Mammary epithelial cell (primary cell): Measurements from ENCODE around the gene MCU.

Source experiments
- EZH2 ChIP-seq: IDR thresholded peaks from 2 replicates; pipeline ENCODE4 v1.6.1; 2012; ENCODE audit warnings: low read length, inconsistent platforms, borderline replicate concordance
- TF ChIP-seq, protein P1 (sequence below), 2 donors: IDR thresholded peaks in 1 of 2; conservative IDR thresholded peaks in 1 of 2; 2 replicates each; pipeline ENCODE4 v1.5.1; 2011 to 2012; ENCODE audit warnings: inconsistent platforms in 2 of 2, low read length in 2 of 2, mild to moderate bottlenecking in 2 of 2, control low read depth in 1 of 2, low read depth in 1 of 2; ENCODE audit not compliant: insufficient read depth in 1 of 2; ENCODE audit errors: extremely low read depth in 1 of 2

DNA sequence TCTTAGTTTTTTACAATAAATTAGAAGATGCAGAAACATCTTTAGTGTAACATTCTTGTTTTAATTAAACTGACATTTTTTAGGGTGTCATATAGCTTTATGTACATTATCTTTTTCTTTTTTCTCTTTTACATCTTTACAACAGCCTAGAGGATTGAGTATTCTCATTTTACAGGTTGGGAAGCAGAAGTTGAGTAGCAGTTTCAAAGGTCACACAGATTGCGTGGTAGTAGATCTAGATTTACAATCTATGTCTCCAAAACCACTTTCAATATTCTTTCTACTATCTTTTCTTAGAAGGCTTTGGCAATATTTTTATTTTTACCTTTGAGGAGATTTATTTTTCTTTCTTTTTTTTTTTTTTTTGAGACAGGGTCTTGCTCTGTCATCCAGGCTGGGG lies 18.7 kb upstream of the MCU start:
- TF ChIP-seq, protein P1, sequence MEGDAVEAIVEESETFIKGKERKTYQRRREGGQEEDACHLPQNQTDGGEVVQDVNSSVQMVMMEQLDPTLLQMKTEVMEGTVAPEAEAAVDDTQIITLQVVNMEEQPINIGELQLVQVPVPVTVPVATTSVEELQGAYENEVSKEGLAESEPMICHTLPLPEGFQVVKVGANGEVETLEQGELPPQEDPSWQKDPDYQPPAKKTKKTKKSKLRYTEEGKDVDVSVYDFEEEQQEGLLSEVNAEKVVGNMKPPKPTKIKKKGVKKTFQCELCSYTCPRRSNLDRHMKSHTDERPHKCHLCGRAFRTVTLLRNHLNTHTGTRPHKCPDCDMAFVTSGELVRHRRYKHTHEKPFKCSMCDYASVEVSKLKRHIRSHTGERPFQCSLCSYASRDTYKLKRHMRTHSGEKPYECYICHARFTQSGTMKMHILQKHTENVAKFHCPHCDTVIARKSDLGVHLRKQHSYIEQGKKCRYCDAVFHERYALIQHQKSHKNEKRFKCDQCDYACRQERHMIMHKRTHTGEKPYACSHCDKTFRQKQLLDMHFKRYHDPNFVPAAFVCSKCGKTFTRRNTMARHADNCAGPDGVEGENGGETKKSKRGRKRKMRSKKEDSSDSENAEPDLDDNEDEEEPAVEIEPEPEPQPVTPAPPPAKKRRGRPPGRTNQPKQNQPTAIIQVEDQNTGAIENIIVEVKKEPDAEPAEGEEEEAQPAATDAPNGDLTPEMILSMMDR (conservative IDR thresholded peaks at IDR 0.05 in 1 of 2, IDR thresholded peaks at IDR 0.05 in 1 of 2; ENCODE audit: extremely low read depth in 1 of 2, insufficient read depth in 1 of 2, low read depth in 1 of 2, low read length in 2 of 2) = no peak
- no peak for TF ChIP-seq EZH2
